GM12878 (cell line): Measurements from ENCODE around the gene ZNF804B. TPM values are rescaled to one million over a fixed set of nuclear protein-coding genes. Genes with fewer than 3 reads are reported as not detected.

Experiments used
- ATAC-seq: fragments of 200-7000 bp; cut with Tn5 transposase; 3 replicates; pipeline ENCODE4 v1.9.1; 2020; ENCODE audit warnings: mild to moderate bottlenecking, moderate library complexity
- BruUV-seq: library from RNA; stranded (reverse); fragments of 400-500 nt; replicated peaks from 2 replicates; lab custom pipeline; 2021; lab: Mats Ljungman, UMichigan
- CTCF ChIA-PET: fragments of 300-600 bp; sonication (Branson Sonifier 250); formaldehyde crosslinking; extraction: SDS; loops from one replicate; lab custom pipeline; 2021; ENCODE audit warnings: inconsistent platforms; lab: Yijun Ruan, JAX
- POLR2A ChIA-PET: fragments of 350-600 bp; formaldehyde crosslinking; extraction: SDS; loops from one replicate; lab custom pipeline; 2021; ENCODE audit warnings: inconsistent platforms; lab: Charles Lee
- RAD21 ChIA-PET: fragments of 300-600 bp; sonication (Branson Sonifier 250); formaldehyde crosslinking; loops from one replicate; lab custom pipeline; 2023; ENCODE audit warnings: antibody characterized with exemption; ENCODE audit not compliant: unreplicated experiment; lab: Charles Lee
- SMC1A ChIA-PET: fragments of 300-600 bp; sonication (Branson Sonifier 250); formaldehyde crosslinking; loops from one replicate; lab custom pipeline; 2023; ENCODE audit not compliant: unreplicated experiment, uncharacterized antibody; lab: Charles Lee
- DNase-seq: peaks from one replicate; pipeline ENCODE4 v3.0.0-alpha.2; 2011; ENCODE audit warnings: low read depth, low spot score
- FAIRE-seq: peaks from 3 replicates; lab custom pipeline; 2011; peaks lifted over from hg19 to GRCh38; lab: Jason Lieb, UNC
- H2AFZ ChIP-seq: 2 replicates; pipeline ENCODE4 v1.6.0; 2011; ENCODE audit warnings: low read depth, low read length, control low read depth; ENCODE audit not compliant: control insufficient read depth
- H3K27ac ChIP-seq: 2 replicates; pipeline ENCODE4 v1.5.1; 2011; ENCODE audit warnings: control low read depth; ENCODE audit not compliant: control insufficient read depth, insufficient read depth
- H3K27me3 ChIP-seq, 2 experiments: replicated peaks in 1 of 2; 2 replicates each; pipeline versions ENCODE4 v1.6.0 to v1.6.1; 2011; ENCODE audit warnings: low read length in 1 of 2; ENCODE audit not compliant: control insufficient read depth in 2 of 2, insufficient read depth in 2 of 2
- H3K36me3 ChIP-seq, 2 experiments: 2 replicates each; pipeline ENCODE4 v1.5.1; 2011; ENCODE audit warnings: low read length in 1 of 2; ENCODE audit not compliant: control insufficient read depth in 2 of 2, insufficient read depth in 2 of 2
- H3K4me1 ChIP-seq: 2 replicates; pipeline ENCODE4 v1.6.1; 2011; ENCODE audit warnings: mild to moderate bottlenecking, low read length, moderate library complexity, mixed read lengths; ENCODE audit not compliant: control insufficient read depth, insufficient read depth
- H3K4me2 ChIP-seq: 2 replicates; pipeline ENCODE4 v1.6.0; 2011; ENCODE audit warnings: control low read depth; ENCODE audit not compliant: control insufficient read depth, insufficient read depth
- H3K4me3 ChIP-seq: fragments of 200-600 bp; sonication (generic); 2 replicates; pipeline ENCODE4 v1.5.1; 2016
- H3K79me2 ChIP-seq: 2 replicates; pipeline ENCODE4 v1.6.0; 2011; ENCODE audit warnings: low read length; ENCODE audit not compliant: control insufficient read depth, insufficient read depth
- H3K9ac ChIP-seq: 2 replicates; pipeline ENCODE4 v1.8.0; 2011; ENCODE audit warnings: low read length, control low read depth, mixed read lengths; ENCODE audit not compliant: control insufficient read depth, insufficient read depth
- H3K9me3 ChIP-seq: replicated peaks from 3 replicates; pipeline ENCODE4 v1.5.1; 2011; ENCODE audit warnings: mild to moderate bottlenecking, low read length; ENCODE audit not compliant: control insufficient read depth, insufficient read depth
- H4K20me1 ChIP-seq: 2 replicates; pipeline ENCODE4 v1.6.0; 2011; ENCODE audit not compliant: control insufficient read depth, insufficient read depth
- CBX3 ChIP-seq: fragments of 200-600 bp; sonication (generic); IDR thresholded peaks from 2 replicates; pipeline ENCODE4 v1.6.1; 2016; ENCODE audit warnings: low read depth, borderline replicate concordance
- CHD2 ChIP-seq: IDR thresholded peaks from 2 replicates; pipeline ENCODE4 v1.6.1; 2011; ENCODE audit warnings: low read depth, low read length, improper control_type of control experiment, borderline replicate concordance
- CREM ChIP-seq: IDR thresholded peaks from 2 replicates; pipeline ENCODE4 v1.6.1; 2014; ENCODE audit warnings: antibody characterized with exemption, low read depth
- FOXM1 ChIP-seq: IDR thresholded peaks from 2 replicates; pipeline ENCODE4 v1.6.1; 2012; ENCODE audit warnings: low read depth, mild to moderate bottlenecking, inconsistent platforms, low read length, moderate library complexity
- HDGF ChIP-seq: fragments of 450-650 bp; IDR thresholded peaks from 2 replicates; pipeline ENCODE4 v1.6.1; 2016; ENCODE audit warnings: antibody characterized with exemption
- HSF1 ChIP-seq: fragments of 150-350 bp; IDR thresholded peaks from 2 replicates; pipeline ENCODE4 v1.6.1; 2014; ENCODE audit warnings: mild to moderate bottlenecking, low read depth, low read length
- MTA3 ChIP-seq: IDR thresholded peaks from 2 replicates; pipeline ENCODE4 v1.6.1; 2012; ENCODE audit warnings: low read length, inconsistent platforms, borderline replicate concordance
- NBN ChIP-seq: fragments of 450-650 bp; IDR thresholded peaks from 2 replicates; pipeline ENCODE4 v1.6.1; 2016
- PBX3 ChIP-seq: IDR thresholded peaks from 2 replicates; pipeline ENCODE4 v1.6.1; 2011; ENCODE audit warnings: mild to moderate bottlenecking, low read depth, low read length, moderate library complexity; ENCODE audit not compliant: insufficient replicate concordance
- RBBP5 ChIP-seq: fragments of 200-600 bp; sonication (generic); conservative IDR thresholded peaks from 2 replicates; pipeline ENCODE4 v1.6.1; 2016
- SREBF2 ChIP-seq: IDR thresholded peaks from 2 replicates; pipeline ENCODE4 v1.6.1; 2012; ENCODE audit warnings: mild to moderate bottlenecking, low read length
- ZNF687 ChIP-seq: fragments of 450-650 bp; IDR thresholded peaks from 2 replicates; pipeline ENCODE4 v1.6.1; 2017; ENCODE audit warnings: mild to moderate bottlenecking, moderate library complexity
- WGBS: methylation state at CpG from one replicate; pipeline ENCODE4 v1.1.6; 2016; ENCODE audit warnings: low lambda C conversion rate; ENCODE audit not compliant: insufficient replicate concordance, insufficient coverage; ENCODE audit errors: missing lambda C conversion rate; 5-methylcytosine and 5-hydroxymethylcytosine counted together
- in situ Hi-C: fragments of 300-500 bp; cut with MboI; formaldehyde crosslinking; loops from 9 replicates; pipeline ENCODE4 v1.14.3; 2018; ENCODE audit warnings: mixed read lengths
- intact Hi-C: fragments of 100-400 bp; cut with micrococcal nuclease; formaldehyde crosslinking; loops from one replicate; pipeline ENCODE4 v1.14.2; 2022; ENCODE audit not compliant: unreplicated experiment
- polyA plus RNA-seq, 11 experiments: library from polyadenylated mRNA; depleted of rRNA in 4 of 11; unstranded in 6 of 11; stranded (reverse) in 5 of 11; fragments of >200 nt; fragmentation: Nextera tagmentation in 4 of 11; fragmentation: Illumina TruSeq in 1 of 11; extraction: Ambion mirVana in 4 of 11; extraction: Trizol in 1 of 11; gene quantifications; 1 replicate in 1 of 11; 2 replicates in 10 of 11; pipeline versions ENCODE4 v1.2.1 to v1.2.3, GENCODE V29; 2011 to 2016; ENCODE audit warnings: inconsistent platforms in 2 of 11, missing spikeins in 2 of 11, low read depth in 1 of 11
- total RNA-seq, 4 experiments: library from RNA; depleted of rRNA in 3 of 4; stranded (reverse); fragments of >200 nt in 3 of 4; fragmentation: Illumina TruSeq in 1 of 4; extraction: Trizol in 1 of 4; gene quantifications; 2 replicates each; pipeline versions ENCODE4 v1.2.1 to v1.2.3, GENCODE V29; 2013 to 2021

Gene ZNF804B
- total and polyA plus RNA-seq, 10 of the 15 experiments (the other 5 are each of a cell fraction or from before 2014, with no cell fraction given), result not detected

- WGBS, result 24% methylated on average over 2 of the region's 2 CpGs
- Histone ChIP-seq H3K27me3 (no peaks in the 10 kb centered on the region), H2AFZ (no peak overlapping the region), H3K4me1 (no peaks in the 10 kb centered on the region), H4K20me1 (no peaks in the 10 kb centered on the region), H3K27ac (no peak overlapping the region), H3K9ac (no peak overlapping the region), H3K4me2 (no peak overlapping the region), H3K4me3 (no peak overlapping the region), H3K79me2 (no peaks in the 10 kb centered on the region), H3K9me3 (no peaks in the 10 kb centered on the region), H3K36me3 (no peaks in the 10 kb centered on the region)
- no peak for TF ChIP-seq CHD2
- no peak for TF ChIP-seq HSF1
- no peak for TF ChIP-seq HDGF
- DNase-seq (no peak), FAIRE-seq (no peak), ATAC-seq (no peak)
- ChIA-PET CTCF (no interaction called here), POLR2A (no interaction called here), RAD21 (no interaction called here), SMC1A (interaction anchor here (0.8 kb wide), 1 partner anchor 348 kb away, joined by 3 read pairs; no protein-coding TSS in a partner anchor)
- in situ Hi-C loops, result no loop called here
- no TSS peak for BruUV-seq
- intact Hi-C loops, result no loop called here
These were observed 441.3 kb downstream of the ZNF804B start for GRCh38 chr7:89200758-89201157.

GRCh38 chr7:89223900-89224395 is 464.4 kb downstream of the ZNF804B start:
- no peaks in the 10 kb centered on the region for H3K4me1 ChIP-seq
- intact Hi-C loops, result no loop called here
- no peak overlapping the region for H3K4me2 ChIP-seq
- WGBS, result 0% methylated on average over 2 of the region's 2 CpGs
- H3K36me3 ChIP-seq, result no peaks in the 10 kb centered on the region
- no peak overlapping the region for H3K4me3 ChIP-seq
- no TSS peak for BruUV-seq
- H3K27me3 ChIP-seq, result no peaks in the 10 kb centered on the region
- no peaks in the 10 kb centered on the region for H3K79me2 ChIP-seq
- no peak overlapping the region for H3K27ac ChIP-seq
- ChIA-PET POLR2A (no interaction called here), CTCF (interaction anchor here (1.6 kb wide), 1 partner anchor 21 kb away, joined by 4 read pairs; no protein-coding TSS in a partner anchor), RAD21 (no interaction called here), SMC1A (interaction anchor here (0.6 kb wide), 1 partner anchor 115 kb away, joined by 4 read pairs; no protein-coding TSS in a partner anchor)
- no peak for DNase-seq
- no peaks in the 10 kb centered on the region for H4K20me1 ChIP-seq
- no peak overlapping the region for H3K9ac ChIP-seq
- H3K9me3 ChIP-seq, result no peaks in the 10 kb centered on the region
- in situ Hi-C loops, result no loop called here
- no peak for ATAC-seq
- no peak for FAIRE-seq
- H2AFZ ChIP-seq, result no peak overlapping the region
- TF ChIP-seq FOXM1 (no peak), CBX3 (no peak), RBBP5 (no peak), NBN (no peak), SREBF2 (no peak), CREM (no peak), ZNF687 (no peak), MTA3 (no peak), PBX3 (no peak)
